ENCODE data around the gene ZBTB33.
A peak's percentile ranks its signal among the peaks of the same experiment; 100 is the strongest.

ZBTB33 gene

GRCh38 chrX:120286733-120287512 is 36.3 kb downstream of the ZBTB33 start:
- H3K27ac ChIP-seq: peak overlapping the region; percentile 23; the same call in 1 of the 2 replicates
- no peak for TF ChIP-seq Cebpa-rat (IDR thresholded peaks at IDR 0.05)
- H4K20me1 ChIP-seq: no peaks in the 10 kb centered on the region
- no peaks in the 10 kb centered on the region; the same call in 1 of the 2 replicates for H3K9me3 ChIP-seq
- H3K4me1 ChIP-seq: peaks cover 58% of the 10 kb centered on the region
- no peak overlapping the region for H3K4me3 ChIP-seq
- H3K36me3 ChIP-seq: no peaks in the 10 kb centered on the region
- no peaks in the 10 kb centered on the region for H3K27me3 ChIP-seq
- H3K4me2 ChIP-seq: peak overlapping the region; percentile 67
- H3K9ac ChIP-seq: no peak overlapping the region

GRCh38 chrX:120287513-120288112 is 37.0 kb downstream of the ZBTB33 start:
- H3K4me2 ChIP-seq: peak overlapping the region; percentile 67
- no peak for TF ChIP-seq Cebpa-rat (IDR thresholded peaks at IDR 0.05)
- no peak overlapping the region for H3K4me3 ChIP-seq
- H4K20me1 ChIP-seq: no peaks in the 10 kb centered on the region
- H3K9ac ChIP-seq: no peak overlapping the region; the same call in 1 of the 2 replicates
- peak overlapping the region; percentile 45; the same call in 1 of the 2 replicates for H3K27ac ChIP-seq
- H3K36me3 ChIP-seq: no peaks in the 10 kb centered on the region
- no peaks in the 10 kb centered on the region for H3K27me3 ChIP-seq
- H3K4me1 ChIP-seq: peaks cover 64% of the 10 kb centered on the region
- H3K9me3 ChIP-seq: no peaks in the 10 kb centered on the region; the same call in 1 of the 2 replicates

GRCh38 chrX:120290107-120290506 is 39.5 kb downstream of the ZBTB33 start:
- no peak for TF ChIP-seq Cebpa-rat (IDR thresholded peaks at IDR 0.05)
- no peaks in the 10 kb centered on the region for H4K20me1 ChIP-seq
- H3K9me3 ChIP-seq: no peaks in the 10 kb centered on the region

DNA sequence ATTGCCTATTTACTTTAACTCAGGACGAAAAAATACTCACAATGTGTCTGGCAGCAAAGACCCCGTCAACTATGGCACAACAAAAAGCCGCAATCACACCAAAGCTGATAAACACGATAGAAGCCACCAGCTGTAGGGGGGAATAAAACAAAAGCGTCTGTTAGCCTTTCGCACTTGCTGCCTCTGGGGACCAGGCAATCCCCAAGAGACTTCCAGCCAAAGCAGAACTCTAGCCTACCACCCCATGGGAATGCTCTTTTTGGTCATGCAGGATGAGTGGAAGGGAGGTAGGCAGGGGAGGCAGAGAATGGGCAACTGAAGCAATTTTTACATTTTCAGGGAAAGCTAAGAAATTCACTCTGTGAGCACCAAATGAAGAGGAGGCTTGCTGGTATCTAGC is 40.6 kb downstream of the ZBTB33 start:
- no peak for TF ChIP-seq Cebpa-rat (IDR thresholded peaks at IDR 0.05)
- 0 out of 2 replicates have a peak overlapping the region, but pooled peaks have one; percentile 0 for H3K4me3 ChIP-seq

More at GRCh38 chrX:120290107-120290506, 39.5 kb downstream of the ZBTB33 start:
- H3K4me3 ChIP-seq: no peak overlapping the region
- peaks cover 75% of the 10 kb centered on the region for H3K4me1 ChIP-seq
- H3K36me3 ChIP-seq: no peaks in the 10 kb centered on the region
- no peaks in the 10 kb centered on the region for H3K27me3 ChIP-seq
- H3K4me2 ChIP-seq: no peak overlapping the region; the same call in 1 of the 2 replicates
- H3K27ac ChIP-seq: no peak overlapping the region
- H3K9ac ChIP-seq: no peak overlapping the region

GRCh38 chrX:120293015-120293414 is 42.4 kb downstream of the ZBTB33 start:
- H3K4me3 ChIP-seq: no peak overlapping the region
- peaks cover 75% of the 10 kb centered on the region for H3K4me1 ChIP-seq
- no peak overlapping the region for H3K9ac ChIP-seq
- no peak overlapping the region for H3K27ac ChIP-seq
- no peaks in the 10 kb centered on the region for H3K27me3 ChIP-seq
- H3K9me3 ChIP-seq: no peaks in the 10 kb centered on the region
- H3K36me3 ChIP-seq: no peaks in the 10 kb centered on the region
- H4K20me1 ChIP-seq: no peaks in the 10 kb centered on the region
- peak overlapping the region; percentile 79 for H3K4me2 ChIP-seq
- no peak for TF ChIP-seq Cebpa-rat (IDR thresholded peaks at IDR 0.05)

More for the DNA sequence above, 40.6 kb downstream of the ZBTB33 start:
- Histone ChIP-seq H4K20me1 (no peaks in the 10 kb centered on the region), H3K36me3 (no peaks in the 10 kb centered on the region), H3K4me2 (peak overlapping the region; percentile 79), H3K9ac (no peak overlapping the region; the same call in 1 of the 2 replicates), H3K4me1 (peaks cover 83% of the 10 kb centered on the region), H3K27me3 (no peaks in the 10 kb centered on the region), H3K27ac (peak overlapping the region; percentile 72), H3K9me3 (no peaks in the 10 kb centered on the region)

DNA sequence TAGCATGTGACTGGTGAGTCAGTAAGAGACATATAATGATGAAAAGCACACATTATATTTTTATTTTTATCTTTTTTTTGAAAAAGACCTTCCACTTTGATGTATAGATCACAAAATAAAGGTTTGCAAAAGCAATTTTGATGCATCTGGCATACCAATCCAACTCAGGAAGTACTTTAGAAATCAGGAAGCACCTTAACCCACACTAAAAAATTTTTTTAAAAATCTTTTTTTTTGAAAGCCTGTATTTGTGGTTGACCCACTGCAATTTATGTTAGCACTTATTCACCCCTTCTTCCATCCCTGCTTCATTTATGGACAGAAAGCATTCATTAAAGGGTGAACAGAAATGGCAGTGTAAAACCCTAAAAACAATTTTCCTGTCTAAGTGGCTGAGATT is 44.0 kb downstream of the ZBTB33 start:
- H3K27me3 ChIP-seq: no peaks in the 10 kb centered on the region
- TF ChIP-seq Cebpa-rat (IDR thresholded peaks at IDR 0.05): no peak
- H3K4me2 ChIP-seq: peak overlapping the region; percentile 63

GRCh38 chrX:120297923-120298322 is 47.3 kb downstream of the ZBTB33 start:
- Histone ChIP-seq H3K36me3 (no peaks in the 10 kb centered on the region), H3K4me3 (no peak overlapping the region), H3K9ac (no peak overlapping the region), H4K20me1 (no peaks in the 10 kb centered on the region), H3K9me3 (no peaks in the 10 kb centered on the region), H3K4me1 (peaks cover 66% of the 10 kb centered on the region), H3K4me2 (peak overlapping the region; percentile 14), H3K27me3 (no peaks in the 10 kb centered on the region), H3K27ac (no peak overlapping the region)
- no peak for TF ChIP-seq Cebpa-rat (IDR thresholded peaks at IDR 0.05)

More for the DNA sequence above, 44.0 kb downstream of the ZBTB33 start:
- no peaks in the 10 kb centered on the region for H4K20me1 ChIP-seq
- no peaks in the 10 kb centered on the region for H3K9me3 ChIP-seq
- H3K4me1 ChIP-seq: peaks cover 68% of the 10 kb centered on the region
- H3K9ac ChIP-seq: no peak overlapping the region
- H3K36me3 ChIP-seq: no peaks in the 10 kb centered on the region
- H3K27ac ChIP-seq: peak overlapping the region; percentile 48; the same call in 1 of the 2 replicates
- no peak overlapping the region for H3K4me3 ChIP-seq

DNA sequence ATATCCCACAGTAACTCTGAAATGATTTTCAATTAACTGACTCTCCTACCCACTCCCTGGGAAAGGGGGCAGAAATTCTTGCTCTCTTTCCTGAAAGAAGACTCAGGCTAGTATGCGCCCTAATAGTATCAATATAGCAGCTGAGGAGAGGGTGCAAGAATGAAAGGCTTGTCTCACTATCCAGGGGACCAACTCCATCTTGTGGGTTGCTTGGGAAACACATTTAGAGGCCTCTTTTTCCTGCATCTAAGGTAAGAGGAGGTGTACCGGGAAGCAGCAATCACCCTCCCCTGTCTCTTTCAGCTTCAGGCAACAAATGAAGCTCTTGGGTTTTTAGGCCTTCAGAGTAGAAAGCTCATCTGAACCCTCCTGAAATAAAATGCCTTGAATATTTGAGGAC is 49.3 kb downstream of the ZBTB33 start:
- H3K36me3 ChIP-seq: no peaks in the 10 kb centered on the region
- H4K20me1 ChIP-seq: no peaks in the 10 kb centered on the region
- peaks cover 52% of the 10 kb centered on the region for H3K4me1 ChIP-seq
- H3K4me2 ChIP-seq: peak overlapping the region; percentile 22
- no peaks in the 10 kb centered on the region for H3K27me3 ChIP-seq
- H3K9me3 ChIP-seq: no peaks in the 10 kb centered on the region
- no peak for TF ChIP-seq Cebpa-rat (IDR thresholded peaks at IDR 0.05)
- H3K27ac ChIP-seq: no peak overlapping the region
- no peak overlapping the region for H3K4me3 ChIP-seq
- no peak overlapping the region for H3K9ac ChIP-seq

DNA sequence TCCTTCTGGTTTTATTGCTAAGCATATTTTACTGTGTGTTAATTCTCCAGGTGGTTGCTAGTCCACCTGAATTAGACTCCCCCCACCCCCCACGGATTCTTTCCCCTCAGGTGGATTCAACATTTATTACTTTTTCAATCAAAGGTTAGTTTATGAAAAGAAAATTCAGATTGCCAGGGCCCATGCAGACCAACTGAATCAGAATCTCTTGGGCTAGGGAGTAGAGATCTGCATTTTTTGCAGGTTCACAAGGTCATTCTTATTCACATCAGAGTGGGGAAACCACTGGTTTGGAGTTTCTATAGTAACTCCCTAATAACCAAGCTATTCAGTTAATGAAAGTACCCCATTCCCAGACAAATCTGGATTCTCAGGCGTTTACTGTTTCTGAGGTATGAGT is 50.9 kb downstream of the ZBTB33 start:
- Histone ChIP-seq H3K4me2 (peak overlapping the region; percentile 80), H3K27ac (no peak overlapping the region), H3K4me3 (no peak overlapping the region), H3K9me3 (no peaks in the 10 kb centered on the region), H3K4me1 (peaks cover 43% of the 10 kb centered on the region), H3K36me3 (no peaks in the 10 kb centered on the region), H4K20me1 (no peaks in the 10 kb centered on the region), H3K9ac (no peak overlapping the region), H3K27me3 (peaks cover 7% of the 10 kb centered on the region)
- TF ChIP-seq Cebpa-rat (IDR thresholded peaks at IDR 0.05): no peak

DNA sequence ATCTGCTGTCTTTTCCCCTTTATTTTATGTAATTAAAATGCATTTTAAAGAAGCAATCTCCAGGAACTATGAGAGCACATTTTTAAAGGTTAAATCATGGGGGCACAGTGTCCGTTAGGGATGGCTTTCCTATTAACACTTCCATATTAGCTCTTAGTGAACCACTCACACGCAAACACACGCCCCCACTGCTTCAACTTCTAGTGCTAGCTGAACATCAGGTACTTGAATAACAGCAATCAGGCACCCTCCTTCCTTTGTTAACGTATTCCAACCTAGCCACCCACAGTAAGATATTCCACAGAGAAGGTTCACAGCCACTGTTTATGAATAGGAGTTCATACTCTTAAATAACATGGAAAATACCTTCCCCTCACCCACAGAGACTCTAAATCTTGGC is 51.3 kb downstream of the ZBTB33 start:
- H3K9ac ChIP-seq: no peak overlapping the region
- H4K20me1 ChIP-seq: no peaks in the 10 kb centered on the region
- TF ChIP-seq Cebpa-rat (IDR thresholded peaks at IDR 0.05): no peak
- no peak overlapping the region for H3K27ac ChIP-seq
- H3K4me3 ChIP-seq: no peak overlapping the region
- H3K4me2 ChIP-seq: peak overlapping the region; percentile 80
- H3K9me3 ChIP-seq: no peaks in the 10 kb centered on the region
- peaks cover 12% of the 10 kb centered on the region for H3K27me3 ChIP-seq
- peaks cover 43% of the 10 kb centered on the region for H3K4me1 ChIP-seq
- H3K36me3 ChIP-seq: no peaks in the 10 kb centered on the region

Data from BLaER1 (cell line).